Measurements from ENCODE around the gene RAB40C.

GRCh38 chr16:667780-668518 is 78.1 kb downstream of the RAB40C start, which contains the start of gene RHOT2:
- TF ChIP-seq CTCF (IDR thresholded peaks at IDR 0.05; ENCODE audit: low read length), result peak; percentile 92
- TF ChIP-seq EZH2phosphoT487 (IDR thresholded peaks at IDR 0.05; ENCODE audit: low read length), result no peak

Data from MM.1S (cell line).